ENCODE data around the gene TNIK. TPM values are rescaled to one million over a fixed set of nuclear protein-coding genes. Genes with fewer than 3 reads are reported as not detected.

The TNIK gene
- total and polyA plus RNA-seq, 2 experiments from 2014 or later = 14.6 to 34.3 TPM

DNA sequence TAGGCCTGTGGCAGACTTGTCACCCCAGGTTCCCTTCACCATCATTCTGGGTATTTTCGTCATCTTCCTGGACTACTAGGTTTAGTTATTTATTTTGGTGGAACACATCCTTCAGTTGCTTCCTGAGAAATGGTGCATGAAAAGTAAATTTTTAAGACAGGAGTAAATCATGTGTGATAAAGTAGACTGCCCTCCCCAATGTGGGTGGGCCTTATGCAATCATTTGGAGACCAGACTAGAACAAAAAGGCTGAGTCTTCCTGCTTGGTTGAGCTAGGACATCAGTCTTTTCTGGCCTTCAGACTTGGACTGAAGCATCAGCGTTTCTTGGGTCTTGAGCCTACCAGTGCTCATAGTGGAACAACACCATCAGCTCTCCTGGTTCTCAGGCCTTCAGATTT is 382.9 kb downstream of the TNIK start:
- peaks cover 3% of the 10 kb centered on the region; the same call in 1 of the 2 replicates for H3K36me3 ChIP-seq (ENCODE audit: insufficient read depth)
- no peak for TF ChIP-seq EZH2phosphoT487 (IDR thresholded peaks at IDR 0.05; ENCODE audit: unreplicated experiment)
- TF ChIP-seq, protein P1, sequence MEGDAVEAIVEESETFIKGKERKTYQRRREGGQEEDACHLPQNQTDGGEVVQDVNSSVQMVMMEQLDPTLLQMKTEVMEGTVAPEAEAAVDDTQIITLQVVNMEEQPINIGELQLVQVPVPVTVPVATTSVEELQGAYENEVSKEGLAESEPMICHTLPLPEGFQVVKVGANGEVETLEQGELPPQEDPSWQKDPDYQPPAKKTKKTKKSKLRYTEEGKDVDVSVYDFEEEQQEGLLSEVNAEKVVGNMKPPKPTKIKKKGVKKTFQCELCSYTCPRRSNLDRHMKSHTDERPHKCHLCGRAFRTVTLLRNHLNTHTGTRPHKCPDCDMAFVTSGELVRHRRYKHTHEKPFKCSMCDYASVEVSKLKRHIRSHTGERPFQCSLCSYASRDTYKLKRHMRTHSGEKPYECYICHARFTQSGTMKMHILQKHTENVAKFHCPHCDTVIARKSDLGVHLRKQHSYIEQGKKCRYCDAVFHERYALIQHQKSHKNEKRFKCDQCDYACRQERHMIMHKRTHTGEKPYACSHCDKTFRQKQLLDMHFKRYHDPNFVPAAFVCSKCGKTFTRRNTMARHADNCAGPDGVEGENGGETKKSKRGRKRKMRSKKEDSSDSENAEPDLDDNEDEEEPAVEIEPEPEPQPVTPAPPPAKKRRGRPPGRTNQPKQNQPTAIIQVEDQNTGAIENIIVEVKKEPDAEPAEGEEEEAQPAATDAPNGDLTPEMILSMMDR (conservative IDR thresholded peaks at IDR 0.05; ENCODE audit: low read depth in 2 of 2) = no peak
- TF ChIP-seq CREB1 (CRISPR knock-in tag; IDR thresholded peaks at IDR 0.05; ENCODE audit: low read depth) = no peak
- TF ChIP-seq ZNF331 (CRISPR knock-in tag; IDR thresholded peaks at IDR 0.05; ENCODE audit: low read depth) = no peak
- TF ChIP-seq, protein P2, sequence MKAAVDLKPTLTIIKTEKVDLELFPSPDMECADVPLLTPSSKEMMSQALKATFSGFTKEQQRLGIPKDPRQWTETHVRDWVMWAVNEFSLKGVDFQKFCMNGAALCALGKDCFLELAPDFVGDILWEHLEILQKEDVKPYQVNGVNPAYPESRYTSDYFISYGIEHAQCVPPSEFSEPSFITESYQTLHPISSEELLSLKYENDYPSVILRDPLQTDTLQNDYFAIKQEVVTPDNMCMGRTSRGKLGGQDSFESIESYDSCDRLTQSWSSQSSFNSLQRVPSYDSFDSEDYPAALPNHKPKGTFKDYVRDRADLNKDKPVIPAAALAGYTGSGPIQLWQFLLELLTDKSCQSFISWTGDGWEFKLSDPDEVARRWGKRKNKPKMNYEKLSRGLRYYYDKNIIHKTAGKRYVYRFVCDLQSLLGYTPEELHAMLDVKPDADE (IDR thresholded peaks at IDR 0.05) = no peak
- TF ChIP-seq EZH2 (IDR thresholded peaks at IDR 0.05; ENCODE audit: low read depth, unreplicated experiment) = no peak
- TF ChIP-seq POLR2AphosphoS5 (IDR thresholded peaks at IDR 0.05; ENCODE audit: low read depth) = no peak
- TF ChIP-seq, protein P3, sequence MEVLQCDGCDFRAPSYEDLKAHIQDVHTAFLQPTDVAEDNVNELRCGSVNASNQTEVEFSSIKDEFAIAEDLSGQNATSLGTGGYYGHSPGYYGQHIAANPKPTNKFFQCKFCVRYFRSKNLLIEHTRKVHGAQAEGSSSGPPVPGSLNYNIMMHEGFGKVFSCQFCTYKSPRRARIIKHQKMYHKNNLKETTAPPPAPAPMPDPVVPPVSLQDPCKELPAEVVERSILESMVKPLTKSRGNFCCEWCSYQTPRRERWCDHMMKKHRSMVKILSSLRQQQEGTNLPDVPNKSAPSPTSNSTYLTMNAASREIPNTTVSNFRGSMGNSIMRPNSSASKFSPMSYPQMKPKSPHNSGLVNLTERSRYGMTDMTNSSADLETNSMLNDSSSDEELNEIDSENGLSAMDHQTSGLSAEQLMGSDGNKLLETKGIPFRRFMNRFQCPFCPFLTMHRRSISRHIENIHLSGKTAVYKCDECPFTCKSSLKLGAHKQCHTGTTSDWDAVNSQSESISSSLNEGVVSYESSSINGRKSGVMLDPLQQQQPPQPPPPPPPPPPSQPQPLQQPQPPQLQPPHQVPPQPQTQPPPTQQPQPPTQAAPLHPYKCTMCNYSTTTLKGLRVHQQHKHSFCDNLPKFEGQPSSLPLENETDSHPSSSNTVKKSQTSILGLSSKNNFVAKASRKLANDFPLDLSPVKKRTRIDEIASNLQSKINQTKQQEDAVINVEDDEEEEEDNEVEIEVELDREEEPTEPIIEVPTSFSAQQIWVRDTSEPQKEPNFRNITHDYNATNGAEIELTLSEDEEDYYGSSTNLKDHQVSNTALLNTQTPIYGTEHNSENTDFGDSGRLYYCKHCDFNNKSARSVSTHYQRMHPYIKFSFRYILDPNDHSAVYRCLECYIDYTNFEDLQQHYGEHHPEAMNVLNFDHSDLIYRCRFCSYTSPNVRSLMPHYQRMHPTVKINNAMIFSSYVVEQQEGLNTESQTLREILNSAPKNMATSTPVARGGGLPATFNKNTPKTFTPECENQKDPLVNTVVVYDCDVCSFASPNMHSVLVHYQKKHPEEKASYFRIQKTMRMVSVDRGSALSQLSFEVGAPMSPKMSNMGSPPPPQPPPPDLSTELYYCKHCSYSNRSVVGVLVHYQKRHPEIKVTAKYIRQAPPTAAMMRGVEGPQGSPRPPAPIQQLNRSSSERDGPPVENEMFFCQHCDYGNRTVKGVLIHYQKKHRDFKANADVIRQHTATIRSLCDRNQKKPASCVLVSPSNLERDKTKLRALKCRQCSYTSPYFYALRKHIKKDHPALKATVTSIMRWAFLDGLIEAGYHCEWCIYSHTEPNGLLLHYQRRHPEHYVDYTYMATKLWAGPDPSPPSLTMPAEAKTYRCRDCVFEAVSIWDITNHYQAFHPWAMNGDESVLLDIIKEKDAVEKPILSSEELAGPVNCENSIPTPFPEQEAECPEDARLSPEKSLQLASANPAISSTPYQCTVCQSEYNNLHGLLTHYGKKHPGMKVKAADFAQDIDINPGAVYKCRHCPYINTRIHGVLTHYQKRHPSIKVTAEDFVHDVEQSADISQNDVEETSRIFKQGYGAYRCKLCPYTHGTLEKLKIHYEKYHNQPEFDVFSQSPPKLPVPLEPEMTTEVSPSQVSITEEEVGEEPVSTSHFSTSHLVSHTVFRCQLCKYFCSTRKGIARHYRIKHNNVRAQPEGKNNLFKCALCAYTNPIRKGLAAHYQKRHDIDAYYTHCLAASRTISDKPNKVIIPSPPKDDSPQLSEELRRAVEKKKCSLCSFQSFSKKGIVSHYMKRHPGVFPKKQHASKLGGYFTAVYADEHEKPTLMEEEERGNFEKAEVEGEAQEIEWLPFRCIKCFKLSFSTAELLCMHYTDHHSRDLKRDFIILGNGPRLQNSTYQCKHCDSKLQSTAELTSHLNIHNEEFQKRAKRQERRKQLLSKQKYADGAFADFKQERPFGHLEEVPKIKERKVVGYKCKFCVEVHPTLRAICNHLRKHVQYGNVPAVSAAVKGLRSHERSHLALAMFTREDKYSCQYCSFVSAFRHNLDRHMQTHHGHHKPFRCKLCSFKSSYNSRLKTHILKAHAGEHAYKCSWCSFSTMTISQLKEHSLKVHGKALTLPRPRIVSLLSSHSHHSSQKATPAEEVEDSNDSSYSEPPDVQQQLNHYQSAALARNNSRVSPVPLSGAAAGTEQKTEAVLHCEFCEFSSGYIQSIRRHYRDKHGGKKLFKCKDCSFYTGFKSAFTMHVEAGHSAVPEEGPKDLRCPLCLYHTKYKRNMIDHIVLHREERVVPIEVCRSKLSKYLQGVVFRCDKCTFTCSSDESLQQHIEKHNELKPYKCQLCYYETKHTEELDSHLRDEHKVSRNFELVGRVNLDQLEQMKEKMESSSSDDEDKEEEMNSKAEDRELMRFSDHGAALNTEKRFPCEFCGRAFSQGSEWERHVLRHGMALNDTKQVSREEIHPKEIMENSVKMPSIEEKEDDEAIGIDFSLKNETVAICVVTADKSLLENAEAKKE (CRISPR knock-in tag; IDR thresholded peaks at IDR 0.05) = no peak
- no peak for TF ChIP-seq STAT1 (IDR thresholded peaks at IDR 0.05; ENCODE audit: unreplicated experiment)
- no peak for TF ChIP-seq ZNF114 (CRISPR knock-in tag; IDR thresholded peaks at IDR 0.05)
- no peak for TF ChIP-seq JUNB (IDR thresholded peaks at IDR 0.05; ENCODE audit: unreplicated experiment)
- TF ChIP-seq, protein P4, sequence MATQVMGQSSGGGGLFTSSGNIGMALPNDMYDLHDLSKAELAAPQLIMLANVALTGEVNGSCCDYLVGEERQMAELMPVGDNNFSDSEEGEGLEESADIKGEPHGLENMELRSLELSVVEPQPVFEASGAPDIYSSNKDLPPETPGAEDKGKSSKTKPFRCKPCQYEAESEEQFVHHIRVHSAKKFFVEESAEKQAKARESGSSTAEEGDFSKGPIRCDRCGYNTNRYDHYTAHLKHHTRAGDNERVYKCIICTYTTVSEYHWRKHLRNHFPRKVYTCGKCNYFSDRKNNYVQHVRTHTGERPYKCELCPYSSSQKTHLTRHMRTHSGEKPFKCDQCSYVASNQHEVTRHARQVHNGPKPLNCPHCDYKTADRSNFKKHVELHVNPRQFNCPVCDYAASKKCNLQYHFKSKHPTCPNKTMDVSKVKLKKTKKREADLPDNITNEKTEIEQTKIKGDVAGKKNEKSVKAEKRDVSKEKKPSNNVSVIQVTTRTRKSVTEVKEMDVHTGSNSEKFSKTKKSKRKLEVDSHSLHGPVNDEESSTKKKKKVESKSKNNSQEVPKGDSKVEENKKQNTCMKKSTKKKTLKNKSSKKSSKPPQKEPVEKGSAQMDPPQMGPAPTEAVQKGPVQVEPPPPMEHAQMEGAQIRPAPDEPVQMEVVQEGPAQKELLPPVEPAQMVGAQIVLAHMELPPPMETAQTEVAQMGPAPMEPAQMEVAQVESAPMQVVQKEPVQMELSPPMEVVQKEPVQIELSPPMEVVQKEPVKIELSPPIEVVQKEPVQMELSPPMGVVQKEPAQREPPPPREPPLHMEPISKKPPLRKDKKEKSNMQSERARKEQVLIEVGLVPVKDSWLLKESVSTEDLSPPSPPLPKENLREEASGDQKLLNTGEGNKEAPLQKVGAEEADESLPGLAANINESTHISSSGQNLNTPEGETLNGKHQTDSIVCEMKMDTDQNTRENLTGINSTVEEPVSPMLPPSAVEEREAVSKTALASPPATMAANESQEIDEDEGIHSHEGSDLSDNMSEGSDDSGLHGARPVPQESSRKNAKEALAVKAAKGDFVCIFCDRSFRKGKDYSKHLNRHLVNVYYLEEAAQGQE (IDR thresholded peaks at IDR 0.05; ENCODE audit: unreplicated experiment) = no peak
- TF ChIP-seq NANOG (IDR thresholded peaks at IDR 0.05; ENCODE audit: borderline replicate concordance) = no peak
- Mint-ChIP-seq H3K9me3 (no peaks in the 10 kb centered on the region), H3K27me3 (ENCODE audit: insufficient read depth, low read depth, poor library complexity) (no peaks in the 10 kb centered on the region), H3K27ac (no peak overlapping the region), H3K4me1 (no peaks in the 10 kb centered on the region), H3K4me3 (no peak overlapping the region), H3K36me3 (ENCODE audit: low read depth) (peaks cover 17% of the 10 kb centered on the region; the same call in 2 of the 3 replicates)
- no peaks in the 10 kb centered on the region for H3F3A ChIP-seq (replicated peaks; ENCODE audit: low read depth)
- no peak overlapping the region for H3K27ac ChIP-seq (ENCODE audit: low read depth)
- H3K79me2 ChIP-seq (replicated peaks; ENCODE audit: insufficient read depth) = no peaks in the 10 kb centered on the region
- H3K4me3 ChIP-seq = no peak overlapping the region
- H4K20me1 ChIP-seq (replicated peaks; ENCODE audit: insufficient read depth) = no peaks in the 10 kb centered on the region
- DNase-seq (ENCODE audit: low spot score) (no peak), ATAC-seq (no peak)
- H3K27me3 ChIP-seq (ENCODE audit: insufficient read depth) = no peaks in the 10 kb centered on the region
- no peaks in the 10 kb centered on the region for H3K9me2 ChIP-seq (ENCODE audit: insufficient read depth)
- H3K4me2 ChIP-seq = no peak overlapping the region
- no peak overlapping the region for H2AFZ ChIP-seq
- H3K4me1 ChIP-seq (ENCODE audit: insufficient read depth) = no peaks in the 10 kb centered on the region
